GM23248 (cell line): ENCODE results near the gene DUSP5.

Source experiments
- EZH2 ChIP-seq: fragments of 200-600 bp; sonication (generic); IDR thresholded peaks from 2 replicates; pipeline ENCODE4 v1.6.1; 2018; ENCODE audit warnings: antibody characterized with exemption, mild to moderate bottlenecking; ENCODE audit not compliant: insufficient read depth, poor library complexity, severe bottlenecking
- EZH2phosphoT487 ChIP-seq: fragments of 200-600 bp; sonication (generic); IDR thresholded peaks from 2 replicates; pipeline ENCODE4 v1.6.1; 2018; ENCODE audit warnings: antibody characterized with exemption, moderate library complexity, mild to moderate bottlenecking, low read depth; ENCODE audit not compliant: insufficient read depth

GRCh38 chr10:110459600-110459999 is 38.1 kb upstream of the DUSP5 start:
- TF ChIP-seq EZH2phosphoT487 (no peak), EZH2 (no peak)
